ENCODE results near the gene GIMAP2. TPM values are rescaled to one million over a fixed set of nuclear protein-coding genes. Genes with fewer than 3 reads are reported as not detected.

Gene GIMAP2
- total RNA-seq, 1 experiment from 2014 or later: not detected

- Histone ChIP-seq H3K9me3 (ENCODE audit: control insufficient read depth, low read depth, low read length) (no peaks in the 10 kb centered on the region), H4K91ac (ENCODE audit: insufficient read length, low read depth, low read length) (no peak overlapping the region), H3K4me1 (ENCODE audit: insufficient read depth, low read length) (no peaks in the 10 kb centered on the region), H3K4me2 (ENCODE audit: insufficient read depth, insufficient read length, low read length) (no peak overlapping the region), H3K56ac (ENCODE audit: insufficient read length, low read depth, low read length) (no peak overlapping the region), H3K4ac (ENCODE audit: low read depth, low read length) (no peak overlapping the region), H3K27ac (ENCODE audit: insufficient read length, low read depth, low read length) (no peak overlapping the region), H2AK5ac (ENCODE audit: insufficient read length, low read length) (no peak overlapping the region), H3K23me2 (ENCODE audit: insufficient read length, low read depth, low read length, poor library complexity, severe bottlenecking) (no peaks in the 10 kb centered on the region), H3K27me3 (ENCODE audit: insufficient read depth, low read length) (no peaks in the 10 kb centered on the region), H2BK5ac (ENCODE audit: insufficient read length, low read length) (no peak overlapping the region), H4K20me1 (ENCODE audit: control insufficient read depth, insufficient read depth, insufficient read length) (no peaks in the 10 kb centered on the region), H2AFZ (ENCODE audit: low read length) (no peak overlapping the region), H4K5ac (ENCODE audit: insufficient read length, low read depth, low read length) (no peak overlapping the region), H3K9ac (ENCODE audit: extremely low read depth, insufficient read length, low read length) (no peak overlapping the region), H3T11ph (ENCODE audit: low read length) (no peak overlapping the region), H3K79me1 (ENCODE audit: insufficient read depth, low read depth, low read length, poor library complexity, severe bottlenecking) (no peaks in the 10 kb centered on the region), H3K18ac (ENCODE audit: insufficient read length, low read depth, low read length) (no peak overlapping the region), H3K14ac (ENCODE audit: insufficient read depth, low read length) (no peak overlapping the region), H3K79me2 (ENCODE audit: insufficient read depth, low read length) (no peaks in the 10 kb centered on the region), H2BK12ac (ENCODE audit: insufficient read length, low read depth, low read length) (no peak overlapping the region), H3K23ac (ENCODE audit: insufficient read length, low read depth, low read length) (no peak overlapping the region), H2BK120ac (ENCODE audit: low read depth, low read length, poor library complexity, severe bottlenecking) (no peak overlapping the region), H2BK15ac (ENCODE audit: low read depth, low read length) (no peak overlapping the region), H2BK20ac (ENCODE audit: low read depth, low read length, poor library complexity, severe bottlenecking) (no peak overlapping the region), H4K8ac (replicated peaks; ENCODE audit: insufficient read length, low read depth, low read length) (no peak overlapping the region)
- H3K4me3 Mint-ChIP-seq: no peak overlapping the region
- H3K4me1 Mint-ChIP-seq: no peaks in the 10 kb centered on the region
- peaks cover 16 to 47% of the 10 kb centered on the region in 2 experiments for H3K9me3 Mint-ChIP-seq
- H3K27ac Mint-ChIP-seq: no peak overlapping the region
- TF ChIP-seq CTCF (conservative IDR thresholded peaks at IDR 0.05): no peak
- peaks cover 38% of the 10 kb centered on the region for H3K27me3 Mint-ChIP-seq (ENCODE audit: low read depth)
- H3K36me3 Mint-ChIP-seq (ENCODE audit: insufficient read depth in 1 of 3, low read depth in 3 of 3): no peaks in the 10 kb centered on the region; a peak in 1 of 7 replicates
- no peak for DNase-seq
Measured at GRCh38 chr7:150641854-150642253, 43.7 kb upstream of the GIMAP2 start.
